ENCODE measurements around the gene C1QTNF1. TPM values are rescaled to one million over a fixed set of nuclear protein-coding genes. Genes with fewer than 3 reads are reported as not detected.
"Not testable (repeated sequence)": the region's sequence is repeated elsewhere in the genome, so short reads cannot be mapped to it uniquely, and the experiment has no call there.

The C1QTNF1 gene
- total RNA-seq, 3 donors from 2014 or later = 16.9 to 33.3 (median 22.1) TPM

GRCh38 chr17:79028496-79029326 lies 4.7 kb downstream of the C1QTNF1 start:
- H3K4me1 ChIP-seq (ENCODE audit: low read depth) = peaks cover 40% of the 10 kb centered on the region
- ATAC-seq (no peak), DNase-seq (no peak)
- no peak overlapping the region for H3K4me3 ChIP-seq
- no peak for TF ChIP-seq CTCF (IDR thresholded peaks at IDR 0.05)
- no peaks in the 10 kb centered on the region for H3K9me3 ChIP-seq
- H3K36me3 ChIP-seq (ENCODE audit: low read depth) = no peaks in the 10 kb centered on the region
- intact Hi-C loops (cut with DNase I, micrococcal nuclease) = no loop called here

- DNase-seq = no peak
- Histone ChIP-seq H3K4me3 (no peak overlapping the region), H3K9me3 (no peaks in the 10 kb centered on the region), H3K36me3 (ENCODE audit: low read depth) (no peaks in the 10 kb centered on the region), H3K4me1 (ENCODE audit: low read depth) (peaks cover 40% of the 10 kb centered on the region)
- ATAC-seq = no peak
- no peak for TF ChIP-seq CTCF (IDR thresholded peaks at IDR 0.05)
- intact Hi-C loops (cut with DNase I, micrococcal nuclease) = no loop called here
These were observed 5.5 kb downstream of the C1QTNF1 start for GRCh38 chr17:79029327-79030009.

GRCh38 chr17:79030636-79031035 lies 6.7 kb downstream of the C1QTNF1 start:
- H3K36me3 ChIP-seq (ENCODE audit: low read depth); H3K9me3 ChIP-seq; intact Hi-C loops (cut with DNase I, micrococcal nuclease); DNase-seq; ATAC-seq; H3K4me3 ChIP-seq: not testable (repeated sequence)
- peaks cover 29% of the 10 kb centered on the region for H3K4me1 ChIP-seq (ENCODE audit: low read depth)

- Histone ChIP-seq H3K9me3 (no peaks in the 10 kb centered on the region), H3K36me3 (ENCODE audit: low read depth) (no peaks in the 10 kb centered on the region), H3K4me3 (no peak overlapping the region), H3K4me1 (ENCODE audit: low read depth) (peaks cover 15% of the 10 kb centered on the region)
- ATAC-seq (no peak), DNase-seq (no peak)
- intact Hi-C loops (cut with DNase I, micrococcal nuclease) = no loop called here
- TF ChIP-seq CTCF (IDR thresholded peaks at IDR 0.05) = no peak
These were observed 8.3 kb downstream of the C1QTNF1 start for GRCh38 chr17:79031996-79032875.

GRCh38 chr17:79033046-79033616 lies 9.2 kb downstream of the C1QTNF1 start:
- no peaks in the 10 kb centered on the region for H3K9me3 ChIP-seq
- H3K4me1 ChIP-seq (ENCODE audit: low read depth) = peaks cover 6% of the 10 kb centered on the region
- no peak for ATAC-seq
- no peaks in the 10 kb centered on the region for H3K36me3 ChIP-seq (ENCODE audit: low read depth)
- no peak for DNase-seq
- no peak overlapping the region for H3K4me3 ChIP-seq
- intact Hi-C loops (cut with DNase I, micrococcal nuclease) = no loop called here
- TF ChIP-seq CTCF (IDR thresholded peaks at IDR 0.05) = no peak

All from mucosa of descending colon (tissue), 3 donors.